Esophagus squamous epithelium (tissue), 4 donors: Measurements from ENCODE around the gene PDE2A.

Experiments
- POLR2A ChIP-seq, 4 donors: fragments of 450-650 bp; IDR thresholded peaks; one replicate each; pipeline ENCODE4 v1.6.1; 2017; ENCODE audit warnings: antibody characterized with exemption in 4 of 4, mild to moderate bottlenecking in 4 of 4, moderate library complexity in 3 of 4
- TF ChIP-seq, protein P1 (sequence below), 6 experiments: fragments of 450-650 bp in 4 of 6; fragments of 200-600 bp in 2 of 6; sonication (generic) in 2 of 6; IDR thresholded peaks; one replicate each; pipeline ENCODE4 v1.5.1; 2016 to 2019; ENCODE audit warnings: antibody characterized with exemption in 6 of 6, mild to moderate bottlenecking in 4 of 6, moderate library complexity in 4 of 6

DNA sequence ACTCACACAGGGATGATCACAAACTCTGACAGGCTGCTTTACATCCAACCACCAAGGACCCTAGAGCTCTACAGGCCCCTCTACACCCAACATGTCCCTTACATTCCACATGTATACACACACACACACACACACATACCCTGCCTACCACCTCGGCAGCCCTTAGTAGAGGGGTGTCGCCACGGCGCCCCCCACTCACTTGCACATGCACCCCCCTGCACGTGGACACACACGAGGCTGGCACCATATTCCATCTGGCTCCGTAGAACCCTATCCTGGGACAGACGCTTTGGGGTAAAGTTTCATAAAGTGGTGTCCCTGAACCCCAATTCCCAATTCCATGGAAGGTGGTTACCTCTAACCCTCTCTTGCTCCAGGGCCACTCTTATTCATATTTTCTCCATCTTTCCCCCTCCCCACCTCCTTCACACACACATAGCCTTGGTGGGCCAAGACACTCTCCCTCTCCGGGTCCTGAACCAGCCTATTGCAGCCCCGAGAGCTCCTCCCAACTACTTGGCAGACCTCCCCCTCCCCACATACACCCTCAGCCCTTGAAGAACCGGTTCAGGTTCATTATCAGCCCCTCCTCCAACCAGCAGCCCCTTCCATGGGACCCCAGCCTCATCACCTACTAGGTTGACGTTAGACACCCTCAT lies 809 bp downstream of the PDE2A start:
- TF ChIP-seq, protein P1, sequence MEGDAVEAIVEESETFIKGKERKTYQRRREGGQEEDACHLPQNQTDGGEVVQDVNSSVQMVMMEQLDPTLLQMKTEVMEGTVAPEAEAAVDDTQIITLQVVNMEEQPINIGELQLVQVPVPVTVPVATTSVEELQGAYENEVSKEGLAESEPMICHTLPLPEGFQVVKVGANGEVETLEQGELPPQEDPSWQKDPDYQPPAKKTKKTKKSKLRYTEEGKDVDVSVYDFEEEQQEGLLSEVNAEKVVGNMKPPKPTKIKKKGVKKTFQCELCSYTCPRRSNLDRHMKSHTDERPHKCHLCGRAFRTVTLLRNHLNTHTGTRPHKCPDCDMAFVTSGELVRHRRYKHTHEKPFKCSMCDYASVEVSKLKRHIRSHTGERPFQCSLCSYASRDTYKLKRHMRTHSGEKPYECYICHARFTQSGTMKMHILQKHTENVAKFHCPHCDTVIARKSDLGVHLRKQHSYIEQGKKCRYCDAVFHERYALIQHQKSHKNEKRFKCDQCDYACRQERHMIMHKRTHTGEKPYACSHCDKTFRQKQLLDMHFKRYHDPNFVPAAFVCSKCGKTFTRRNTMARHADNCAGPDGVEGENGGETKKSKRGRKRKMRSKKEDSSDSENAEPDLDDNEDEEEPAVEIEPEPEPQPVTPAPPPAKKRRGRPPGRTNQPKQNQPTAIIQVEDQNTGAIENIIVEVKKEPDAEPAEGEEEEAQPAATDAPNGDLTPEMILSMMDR (IDR thresholded peaks at IDR 0.05): no peak
- no peak for TF ChIP-seq POLR2A (IDR thresholded peaks at IDR 0.05)
